Body of pancreas (tissue), 4 donors: ENCODE data around the gene ARCN1.

Source experiments
- POLR2A ChIP-seq, 3 donors: fragments of 450-650 bp; IDR thresholded peaks; one replicate each; pipeline ENCODE4 v1.6.1; 2016; ENCODE audit warnings: antibody characterized with exemption in 3 of 3, mild to moderate bottlenecking in 2 of 3
- TF ChIP-seq, protein P1 (sequence below), 7 experiments: fragments of 450-650 bp in 4 of 7; fragments of 200-600 bp in 3 of 7; sonication (generic) in 3 of 7; IDR thresholded peaks; one replicate each; pipeline ENCODE4 v1.5.1; 2016 to 2019; ENCODE audit warnings: antibody characterized with exemption in 7 of 7

- TF ChIP-seq, protein P1, sequence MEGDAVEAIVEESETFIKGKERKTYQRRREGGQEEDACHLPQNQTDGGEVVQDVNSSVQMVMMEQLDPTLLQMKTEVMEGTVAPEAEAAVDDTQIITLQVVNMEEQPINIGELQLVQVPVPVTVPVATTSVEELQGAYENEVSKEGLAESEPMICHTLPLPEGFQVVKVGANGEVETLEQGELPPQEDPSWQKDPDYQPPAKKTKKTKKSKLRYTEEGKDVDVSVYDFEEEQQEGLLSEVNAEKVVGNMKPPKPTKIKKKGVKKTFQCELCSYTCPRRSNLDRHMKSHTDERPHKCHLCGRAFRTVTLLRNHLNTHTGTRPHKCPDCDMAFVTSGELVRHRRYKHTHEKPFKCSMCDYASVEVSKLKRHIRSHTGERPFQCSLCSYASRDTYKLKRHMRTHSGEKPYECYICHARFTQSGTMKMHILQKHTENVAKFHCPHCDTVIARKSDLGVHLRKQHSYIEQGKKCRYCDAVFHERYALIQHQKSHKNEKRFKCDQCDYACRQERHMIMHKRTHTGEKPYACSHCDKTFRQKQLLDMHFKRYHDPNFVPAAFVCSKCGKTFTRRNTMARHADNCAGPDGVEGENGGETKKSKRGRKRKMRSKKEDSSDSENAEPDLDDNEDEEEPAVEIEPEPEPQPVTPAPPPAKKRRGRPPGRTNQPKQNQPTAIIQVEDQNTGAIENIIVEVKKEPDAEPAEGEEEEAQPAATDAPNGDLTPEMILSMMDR (IDR thresholded peaks at IDR 0.05): no peak
- no peak for TF ChIP-seq POLR2A (IDR thresholded peaks at IDR 0.05)
Observed at GRCh38 chr11:118645066-118645715, 73.0 kb downstream of the ARCN1 start.
